Nucleus accumbens (tissue), 56 donors: ENCODE data around the gene DIO3.

ENCODE experiments used
- DNase-seq, 56 donors: peaks; one replicate each; lab custom pipeline; 2025; lab: John Stamatoyannopoulos, UW

DIO3 gene

GRCh38 chr14:101594511-101595148 is 33.3 kb downstream of the DIO3 start:
- no peak for DNase-seq

- no peak for DNase-seq
Measured at GRCh38 chr14:101595349-101595748, 34.1 kb downstream of the DIO3 start.

- DNase-seq = no peak
Measured at GRCh38 chr14:101595887-101596721, 34.8 kb downstream of the DIO3 start.

GRCh38 chr14:101596742-101597141 is 35.4 kb downstream of the DIO3 start:
- no peak for DNase-seq

GRCh38 chr14:101598159-101598558 is 36.9 kb downstream of the DIO3 start:
- DNase-seq = no peak

- no peak for DNase-seq
Measured at GRCh38 chr14:101598571-101599233, 37.4 kb downstream of the DIO3 start.

- no peak for DNase-seq
Measured at GRCh38 chr14:101599234-101599885, 38.1 kb downstream of the DIO3 start.

- no peak for DNase-seq
Measured at GRCh38 chr14:101600336-101600890, 39.1 kb downstream of the DIO3 start.

GRCh38 chr14:101600891-101601605 is 39.8 kb downstream of the DIO3 start:
- no peak for DNase-seq

GRCh38 chr14:101601606-101602465 is 40.5 kb downstream of the DIO3 start:
- DNase-seq = no peak

GRCh38 chr14:101602466-101602840 is 41.2 kb downstream of the DIO3 start:
- DNase-seq = no peak

GRCh38 chr14:101603096-101603495 is 41.8 kb downstream of the DIO3 start:
- DNase-seq = no peak

GRCh38 chr14:101604228-101604934 is 43.1 kb downstream of the DIO3 start:
- no peak for DNase-seq

- no peak for DNase-seq
Measured at GRCh38 chr14:101604935-101605780, 43.9 kb downstream of the DIO3 start.

- no peak for DNase-seq
Measured at GRCh38 chr14:101605836-101606235, 44.5 kb downstream of the DIO3 start.
